Testis (tissue), 2 donors: ENCODE measurements around the gene FRYL.

ENCODE experiments used
- CTCF ChIP-seq, 3 experiments: fragments of 450-650 bp in 2 of 3; fragments of 200-600 bp in 1 of 3; sonication (generic) in 1 of 3; IDR thresholded peaks; one replicate each; pipeline ENCODE4 v1.5.1; 2016 to 2019; ENCODE audit warnings: antibody characterized with exemption in 3 of 3, mild to moderate bottlenecking in 2 of 3, moderate library complexity in 1 of 3
- POLR2A ChIP-seq: fragments of 450-650 bp; IDR thresholded peaks from one replicate; pipeline ENCODE4 v1.6.1; 2017; ENCODE audit warnings: antibody characterized with exemption, mild to moderate bottlenecking, moderate library complexity

- TF ChIP-seq CTCF (IDR thresholded peaks at IDR 0.05), result no peak
- TF ChIP-seq POLR2A, result no peak
These were observed 128.2 kb downstream of the FRYL start for GRCh38 chr4:48651914-48652313.
